H1 (cell line): Measurements from ENCODE around the gene RPS6KA6. TPM values are rescaled to one million over a fixed set of nuclear protein-coding genes. Genes with fewer than 3 reads are reported as not detected.

Experiments used
- CTCF ChIA-PET: fragments of 300-600 bp; sonication (Branson Sonifier 250); formaldehyde crosslinking; loops from one replicate; lab custom pipeline; 2021; ENCODE audit not compliant: partially characterized antibody; lab: Charles Lee
- POLR2A ChIA-PET: fragments of 300-600 bp; sonication (Branson Sonifier 250); formaldehyde crosslinking; loops from one replicate; lab custom pipeline; 2021; ENCODE audit warnings: inconsistent platforms; ENCODE audit not compliant: partially characterized antibody; lab: Charles Lee
- DNase-seq, 2 experiments: peaks; one replicate each; pipeline versions ENCODE4 v3.0.0 to v3.0.0-alpha.2; 2010 to 2022; ENCODE audit warnings: low spot score in 2 of 2, low read depth in 1 of 2, mixed read lengths in 1 of 2
- FAIRE-seq: peaks from 2 replicates; lab custom pipeline; 2011; peaks lifted over from hg19 to GRCh38; lab: Jason Lieb, UNC
- H2AFZ ChIP-seq: 2 replicates; pipeline ENCODE4 v1.8.1; 2012; ENCODE audit warnings: low read length, inconsistent platforms
- H2AK5ac ChIP-seq: 2 replicates; pipeline ENCODE4 v1.6.1; 2013; ENCODE audit warnings: low read depth, low read length
- H2BK120ac ChIP-seq: replicated peaks from 2 replicates; pipeline ENCODE3; 2013; ENCODE audit warnings: low read depth, low read length, inconsistent platforms
- H2BK12ac ChIP-seq: 2 replicates; pipeline ENCODE4 v1.6.1; 2013; ENCODE audit warnings: low read depth, low read length
- H2BK15ac ChIP-seq: 2 replicates; pipeline ENCODE4 v1.6.1; 2013; ENCODE audit warnings: low read length
- H2BK20ac ChIP-seq: 2 replicates; pipeline ENCODE4 v1.6.1; 2013; ENCODE audit warnings: low read length
- H2BK5ac ChIP-seq: 2 replicates; pipeline ENCODE4 v1.6.1; 2013; ENCODE audit warnings: low read depth, low read length
- H3K14ac ChIP-seq: 2 replicates; pipeline ENCODE4 v1.6.1; 2013; ENCODE audit warnings: inconsistent platforms; ENCODE audit not compliant: insufficient read length
- H3K18ac ChIP-seq: 2 replicates; pipeline ENCODE4 v1.6.1; 2013; ENCODE audit warnings: low read length; ENCODE audit errors: extremely low read depth
- H3K23ac ChIP-seq: 2 replicates; pipeline ENCODE4 v1.6.1; 2013; ENCODE audit warnings: inconsistent platforms; ENCODE audit not compliant: insufficient read length
- H3K23me2 ChIP-seq: 2 replicates; pipeline ENCODE4 v1.6.1; 2013; ENCODE audit warnings: low read depth, low read length
- H3K27ac ChIP-seq: 2 replicates; pipeline ENCODE4 v1.6.1; 2011; ENCODE audit warnings: low read depth, low read length, inconsistent platforms
- H3K27me3 ChIP-seq, 4 experiments: replicated peaks in 1 of 4; 1 replicate in 1 of 4; 2 replicates in 3 of 4; pipeline versions ENCODE4 v1.6.1 to v1.8.1; 2011 to 2013; ENCODE audit warnings: low read length in 3 of 4, mild to moderate bottlenecking in 3 of 4, inconsistent platforms in 2 of 4, mixed read lengths in 2 of 4, moderate library complexity in 1 of 4; ENCODE audit not compliant: control insufficient read depth in 3 of 4, insufficient read depth in 3 of 4; ENCODE audit errors: extremely low read depth in 1 of 4
- H3K36me3 ChIP-seq, 4 experiments: 2 replicates each; pipeline versions ENCODE4 v1.6.1 to v1.8.1; 2011 to 2013; ENCODE audit warnings: mild to moderate bottlenecking in 4 of 4, low read length in 3 of 4, moderate library complexity in 2 of 4, control low read depth in 1 of 4, inconsistent platforms in 1 of 4; ENCODE audit not compliant: insufficient read depth in 4 of 4, control insufficient read depth in 2 of 4
- H3K4ac ChIP-seq: replicated peaks from 2 replicates; pipeline ENCODE3; 2013; ENCODE audit warnings: low read length, low read depth, mixed read lengths, inconsistent platforms; ENCODE audit not compliant: insufficient read length
- H3K4me1 ChIP-seq, 4 experiments: replicated peaks in 1 of 4; 1 replicate in 1 of 4; 2 replicates in 3 of 4; pipeline versions ENCODE4 v1.6.1 to v1.8.1; 2011 to 2013; ENCODE audit warnings: low read length in 3 of 4, inconsistent platforms in 2 of 4, mixed read lengths in 1 of 4; ENCODE audit not compliant: insufficient read depth in 4 of 4, control insufficient read depth in 3 of 4
- H3K4me2 ChIP-seq, 2 experiments: 2 replicates each; pipeline versions ENCODE4 v1.6.1 to v1.8.1; 2011 to 2013; ENCODE audit warnings: low read depth in 2 of 2, low read length in 2 of 2, control low read depth in 1 of 2, inconsistent platforms in 1 of 2, mild to moderate bottlenecking in 1 of 2; ENCODE audit not compliant: insufficient read depth in 1 of 2
- H3K4me3 ChIP-seq, 4 experiments: fragments of 200-600, 300-600 bp in 1 of 4; sonication (generic), shearing (Covaris generic), sonication (Bioruptor Twin) in 1 of 4; 2 replicates each; pipeline versions ENCODE4 v1.5.1 to v1.8.1; 2011 to 2016; ENCODE audit warnings: low read length in 4 of 4, low read depth in 3 of 4, control low read depth in 2 of 4, inconsistent platforms in 2 of 4, mild to moderate bottlenecking in 2 of 4, mixed read lengths in 1 of 4, moderate library complexity in 1 of 4; ENCODE audit not compliant: insufficient read depth in 2 of 4; ENCODE audit errors: extremely low read depth in 1 of 4
- H3K56ac ChIP-seq: replicated peaks from 2 replicates; pipeline ENCODE3; 2013; ENCODE audit warnings: low read depth, mild to moderate bottlenecking, mixed read lengths, low read length, inconsistent platforms; ENCODE audit not compliant: insufficient read length
- H3K79me1 ChIP-seq: 2 replicates; pipeline ENCODE4 v1.6.1; 2013; ENCODE audit warnings: low read depth, low read length, control low read depth
- H3K79me2 ChIP-seq, 2 experiments: 2 replicates each; pipeline versions ENCODE4 v1.6.1 to v1.8.1; 2012 to 2013; ENCODE audit warnings: low read length in 2 of 2, mild to moderate bottlenecking in 2 of 2, inconsistent platforms in 1 of 2; ENCODE audit not compliant: insufficient read depth in 2 of 2, control insufficient read depth in 1 of 2
- H3K9ac ChIP-seq, 4 experiments: replicated peaks in 1 of 4; 1 replicate in 1 of 4; 2 replicates in 3 of 4; pipeline versions ENCODE4 v1.6.1 to v1.8.1; 2011 to 2013; ENCODE audit warnings: low read depth in 3 of 4, low read length in 3 of 4, control low read depth in 2 of 4, mild to moderate bottlenecking in 2 of 4, moderate library complexity in 2 of 4, inconsistent platforms in 1 of 4; ENCODE audit errors: extremely low read depth in 1 of 4
- H3K9me3 ChIP-seq, 2 experiments: 2 replicates each; pipeline versions ENCODE4 v1.6.1 to v1.8.1; 2012 to 2013; ENCODE audit warnings: mild to moderate bottlenecking in 2 of 2, moderate library complexity in 2 of 2, control low read depth in 1 of 2, inconsistent platforms in 1 of 2, low read depth in 1 of 2, low read length in 1 of 2, mixed read lengths in 1 of 2; ENCODE audit not compliant: insufficient read depth in 2 of 2
- H4K20me1 ChIP-seq, 2 experiments: replicated peaks in 1 of 2; 2 replicates each; pipeline versions ENCODE3 to v1.8.1; 2011 to 2013; ENCODE audit warnings: inconsistent platforms in 2 of 2, low read length in 2 of 2, mild to moderate bottlenecking in 1 of 2; ENCODE audit not compliant: insufficient read depth in 2 of 2, control insufficient read depth in 1 of 2
- H4K5ac ChIP-seq: 2 replicates; pipeline ENCODE4 v1.6.1; 2013; ENCODE audit warnings: low read length, low read depth, mixed read lengths, inconsistent platforms; ENCODE audit not compliant: insufficient read length
- H4K8ac ChIP-seq: 2 replicates; pipeline ENCODE4 v1.8.0; 2013; ENCODE audit warnings: mild to moderate bottlenecking, moderate library complexity, low read length, inconsistent platforms; ENCODE audit not compliant: insufficient read depth; ENCODE audit errors: extremely low read depth
- H4K91ac ChIP-seq: replicated peaks from 2 replicates; pipeline ENCODE3; 2013; ENCODE audit warnings: low read length, mixed read lengths, inconsistent platforms; ENCODE audit not compliant: insufficient read length
- CHD1 ChIP-seq: IDR thresholded peaks from 2 replicates; pipeline ENCODE4 v1.6.1; 2012; ENCODE audit warnings: low read depth, low read length, improper control_type of control experiment
- HDAC6 ChIP-seq: IDR thresholded peaks from one replicate; pipeline ENCODE4 v1.7.1; 2012; ENCODE audit warnings: low read depth, mild to moderate bottlenecking, inconsistent platforms, low read length, moderate library complexity
- JUN ChIP-seq: IDR thresholded peaks from 2 replicates; pipeline ENCODE4 v1.6.1; 2011; ENCODE audit warnings: low read depth, mild to moderate bottlenecking, improper control_type of control experiment, low read length
- JUND ChIP-seq: IDR thresholded peaks from 2 replicates; pipeline ENCODE4 v1.6.1; 2011; ENCODE audit warnings: mild to moderate bottlenecking, improper control_type of control experiment, low read length
- MAFK ChIP-seq: IDR thresholded peaks from 2 replicates; pipeline ENCODE4 v1.6.1; 2012; ENCODE audit warnings: low read depth, mild to moderate bottlenecking, improper control_type of control experiment, low read length
- MAX ChIP-seq: IDR thresholded peaks from 2 replicates; pipeline ENCODE4 v1.6.1; 2012; ENCODE audit warnings: inconsistent platforms
- POLR2AphosphoS5 ChIP-seq: IDR thresholded peaks from 2 replicates; pipeline ENCODE4 v1.6.1; 2011; ENCODE audit warnings: low read depth, low read length
- RAD21 ChIP-seq, 2 experiments: IDR thresholded peaks in 1 of 2; conservative IDR thresholded peaks in 1 of 2; 2 replicates each; pipeline ENCODE4 v1.6.1; 2011; ENCODE audit warnings: low read depth in 2 of 2, low read length in 2 of 2, improper control_type of control experiment in 1 of 2, inconsistent platforms in 1 of 2, mild to moderate bottlenecking in 1 of 2, moderate library complexity in 1 of 2
- SAP30 ChIP-seq: fragments of 300-600 bp; sonication (generic); IDR thresholded peaks from 2 replicates; pipeline ENCODE4 v1.7.1; 2012; ENCODE audit warnings: low read length, moderate library complexity, mild to moderate bottlenecking, inconsistent platforms; ENCODE audit not compliant: insufficient read depth, insufficient replicate concordance
- SIN3A ChIP-seq, 2 experiments: IDR thresholded peaks in 1 of 2; conservative IDR thresholded peaks in 1 of 2; 2 replicates each; pipeline ENCODE4 v1.6.1; 2011 to 2012; ENCODE audit warnings: low read length in 2 of 2, improper control_type of control experiment in 1 of 2, low read depth in 1 of 2, mild to moderate bottlenecking in 1 of 2
- SRF ChIP-seq: IDR thresholded peaks from 2 replicates; pipeline ENCODE4 v1.6.1; 2011; ENCODE audit warnings: mild to moderate bottlenecking, low read depth, low read length, moderate library complexity
- TBP ChIP-seq: IDR thresholded peaks from 2 replicates; pipeline ENCODE4 v1.6.1; 2011; ENCODE audit warnings: low read depth, low read length, improper control_type of control experiment
- USF2 ChIP-seq: IDR thresholded peaks from 2 replicates; pipeline ENCODE4 v1.6.1; 2011; ENCODE audit warnings: low read length, improper control_type of control experiment
- WGBS, 2 experiments: shearing (Covaris generic) in 1 of 2; methylation state at CpG; one replicate each; pipeline versions ENCODE4 v1.1.6 to v1.1.7; 2013 to 2015; ENCODE audit warnings: low lambda C conversion rate in 2 of 2, mixed read lengths in 2 of 2, inconsistent platforms in 1 of 2, low coverage in 1 of 2, missing lambda C conversion rate in 1 of 2; ENCODE audit not compliant: insufficient replicate concordance in 2 of 2, insufficient coverage in 1 of 2, insufficient read length in 1 of 2; ENCODE audit errors: extremely low coverage in 1 of 2, missing lambda C conversion rate in 1 of 2; 5-methylcytosine and 5-hydroxymethylcytosine counted together
- polyA plus RNA-seq, 7 experiments: library from polyadenylated mRNA; depleted of rRNA in 3 of 7; stranded (reverse) in 5 of 7; unstranded in 2 of 7; fragments of >200 nt in 5 of 7; fragments of 200-250 nt in 2 of 7; gene quantifications; 1 replicate in 5 of 7; 2 replicates in 1 of 7; 4 replicates in 1 of 7; pipeline versions ENCODE4 v1.2.1 to v1.2.3, GENCODE V29; 2011 to 2013; ENCODE audit warnings: missing spikeins in 2 of 7, mixed read lengths in 2 of 7
- total RNA-seq: library from RNA; stranded (reverse); fragmentation: NEBNext Ultra II Directional; extraction: Animal tissue kit (Norgen Biotek cat#: 25700); gene quantifications from 2 replicates; pipeline ENCODE4 v1.2.1, GENCODE V29; 2021

Gene RPS6KA6
- total and polyA plus RNA-seq, 2 of the 8 experiments (the other 6 are each of a cell fraction or from before 2014, with no cell fraction given), result 3.5 to 14.6 TPM

- POLR2A ChIA-PET, result no interaction called here
- Histone ChIP-seq H4K5ac (no peak overlapping the region), H3K4me2 (no peak overlapping the region), H3K27ac (no peak overlapping the region), H3K9ac (no peak overlapping the region), H3K79me2 (no peaks in the 10 kb centered on the region), H2BK12ac (no peak overlapping the region), H2BK120ac (no peak overlapping the region), H2BK15ac (no peak overlapping the region), H2BK20ac (no peak overlapping the region), H2BK5ac (no peak overlapping the region), H3K4me3 (no peak overlapping the region), H4K91ac (no peak overlapping the region), H3K56ac (no peak overlapping the region), H3K79me1 (no peaks in the 10 kb centered on the region), H3K14ac (no peak overlapping the region), H2AFZ (no peak overlapping the region), H3K4me1 (no peaks in the 10 kb centered on the region), H3K4ac (no peak overlapping the region), H3K36me3 (no peaks in the 10 kb centered on the region), H4K20me1 (no peaks in the 10 kb centered on the region), H3K27me3 (no peaks in the 10 kb centered on the region), H3K9me3 (0 out of 4 replicates have a peak, but pooled peaks cover 0 to 3% of the 10 kb centered on the region in 2 experiments), H4K8ac (no peak overlapping the region), H2AK5ac (no peak overlapping the region), H3K23me2 (no peaks in the 10 kb centered on the region), H3K23ac (no peak overlapping the region), H3K18ac (no peak overlapping the region)
- FAIRE-seq (no peak), DNase-seq (no peak)
- 80% methylated on average over 3 of the region's 4 CpGs; no CpG with 5 or more reads in 1 of the 2 experiments for WGBS, 2 experiments
- CTCF ChIA-PET, result interaction anchor here (1.4 to 1.6 kb wide), 2 partner anchors 12 to 22 kb away, joined by 3 to 4 read pairs; no protein-coding TSS in a partner anchor
- TF ChIP-seq HDAC6 (no peak), JUND (no peak), CHD1 (no peak), SIN3A (conservative IDR thresholded peaks at IDR 0.05 in 1 of 2, IDR thresholded peaks at IDR 0.05 in 1 of 2; ENCODE audit: low read depth in 1 of 2, low read length in 2 of 2) (no peak), SAP30 (no peak), USF2 (no peak), TBP (no peak), POLR2AphosphoS5 (no peak), RAD21 (IDR thresholded peaks at IDR 0.05 in 1 of 2, conservative IDR thresholded peaks at IDR 0.05 in 1 of 2; ENCODE audit: low read depth in 2 of 2, low read length in 2 of 2) (no peak), MAX (no peak), SRF (no peak), MAFK (no peak), JUN (no peak)
These were observed 143.9 kb downstream of the RPS6KA6 start for GRCh38 chrX:84044051-84044450.
